H1 (cell line): ENCODE measurements around the gene SCGB2A2.

Experiments
- BACH1 ChIP-seq: IDR thresholded peaks from 2 replicates; pipeline ENCODE4 v1.6.1; 2012; ENCODE audit warnings: low read length, improper control_type of control experiment
- CTCF ChIP-seq, 3 experiments: IDR thresholded peaks; 1 replicate in 2 of 3; 2 replicates in 1 of 3; pipeline versions ENCODE4 v1.5.1 to v1.6.1; 2011; ENCODE audit warnings: low read length in 3 of 3, mild to moderate bottlenecking in 3 of 3, inconsistent platforms in 2 of 3, low read depth in 1 of 3, moderate library complexity in 1 of 3; ENCODE audit not compliant: insufficient read depth in 1 of 3; ENCODE audit errors: control extremely low read depth in 1 of 3
- EZH2 ChIP-seq: fragments of 200-600 bp; sonication (generic); IDR thresholded peaks from 2 replicates; pipeline ENCODE4 v1.7.1; 2012; ENCODE audit warnings: low read depth, mild to moderate bottlenecking, moderate library complexity, low read length, inconsistent platforms; ENCODE audit not compliant: severe bottlenecking
- HDAC2 ChIP-seq, 2 experiments: fragments of 300-600 bp in 1 of 2; sonication (generic) in 1 of 2; IDR thresholded peaks; 2 replicates each; pipeline ENCODE4 v1.6.1; 2011 to 2012; ENCODE audit warnings: low read depth in 2 of 2, low read length in 2 of 2, mild to moderate bottlenecking in 2 of 2, moderate library complexity in 2 of 2, borderline replicate concordance in 1 of 2, inconsistent platforms in 1 of 2
- POLR2A ChIP-seq, 2 experiments: IDR thresholded peaks; 1 replicate in 1 of 2; 2 replicates in 1 of 2; pipeline ENCODE4 v1.6.1; 2011; ENCODE audit warnings: low read depth in 2 of 2, low read length in 2 of 2, mild to moderate bottlenecking in 2 of 2; ENCODE audit errors: control extremely low read depth in 1 of 2
- SIN3A ChIP-seq, 2 experiments: IDR thresholded peaks in 1 of 2; conservative IDR thresholded peaks in 1 of 2; 2 replicates each; pipeline ENCODE4 v1.6.1; 2011 to 2012; ENCODE audit warnings: low read length in 2 of 2, improper control_type of control experiment in 1 of 2, low read depth in 1 of 2, mild to moderate bottlenecking in 1 of 2
- SRF ChIP-seq: IDR thresholded peaks from 2 replicates; pipeline ENCODE4 v1.6.1; 2011; ENCODE audit warnings: mild to moderate bottlenecking, low read depth, low read length, moderate library complexity
- YY1 ChIP-seq: IDR thresholded peaks from 2 replicates; pipeline ENCODE4 v1.6.1; 2011; ENCODE audit warnings: low read depth, mild to moderate bottlenecking, low read length

- no peak for TF ChIP-seq POLR2A (IDR thresholded peaks at IDR 0.05; ENCODE audit: control extremely low read depth in 1 of 2, low read depth in 2 of 2, low read length in 2 of 2)
- TF ChIP-seq BACH1, result no peak
- TF ChIP-seq CTCF (IDR thresholded peaks at IDR 0.05; ENCODE audit: control extremely low read depth in 1 of 3, insufficient read depth in 1 of 3, low read depth in 1 of 3, low read length in 3 of 3), result no peak
- no peak for TF ChIP-seq SRF
- TF ChIP-seq EZH2, result no peak
- no peak for TF ChIP-seq SIN3A (conservative IDR thresholded peaks at IDR 0.05 in 1 of 2, IDR thresholded peaks at IDR 0.05 in 1 of 2; ENCODE audit: low read depth in 1 of 2, low read length in 2 of 2)
- no peak for TF ChIP-seq YY1
- no peak for TF ChIP-seq HDAC2 (IDR thresholded peaks at IDR 0.05; ENCODE audit: borderline replicate concordance in 1 of 2, low read depth in 2 of 2, low read length in 2 of 2)
Measured at GRCh38 chr11:62260261-62260953, 9.6 kb upstream of the SCGB2A2 start.
